Right atrium auricular region (tissue), 2 donors: ENCODE data around the gene LAMA2. TPM values are rescaled to one million over a fixed set of nuclear protein-coding genes. Genes with fewer than 3 reads are reported as not detected.

Source experiments
- DNase-seq: peaks from one replicate; pipeline ENCODE4 v3.0.0-alpha.2; 2019; ENCODE audit warnings: low spot score
- H3K27ac ChIP-seq, 2 donors: fragments of 200-600 bp; sonication (generic); 1 replicate in 1 of 2; 2 replicates in 1 of 2; pipeline ENCODE4 v1.5.1; 2016 to 2019
- H3K27me3 ChIP-seq, 2 donors: fragments of 200-600 bp; sonication (generic); one replicate each; pipeline versions ENCODE4 v1.5.1 to v1.6.0; 2017 to 2019
- H3K36me3 ChIP-seq: fragments of 200-600 bp; sonication (generic); one replicate; pipeline ENCODE4 v1.5.1; 2016
- H3K4me1 ChIP-seq, 2 donors: fragments of 200-600 bp; sonication (generic); one replicate each; pipeline versions ENCODE4 v1.5.1 to v1.6.0; 2017 to 2019
- H3K4me3 ChIP-seq, 2 donors: fragments of 200-600 bp; sonication (generic); 1 replicate in 1 of 2; 2 replicates in 1 of 2; pipeline ENCODE4 v1.5.1; 2017 to 2019; ENCODE audit warnings: mild to moderate bottlenecking in 1 of 2, moderate library complexity in 1 of 2
- H3K9me3 ChIP-seq, 2 donors: fragments of 200-600 bp; sonication (generic); one replicate each; pipeline ENCODE4 v1.5.1; 2019
- CTCF ChIP-seq, 2 donors: fragments of 200-600 bp; sonication (generic); IDR thresholded peaks; one replicate each; pipeline ENCODE4 v1.5.1; 2019; ENCODE audit warnings: antibody characterized with exemption in 2 of 2
- total RNA-seq, 2 donors: library from RNA; depleted of rRNA; stranded (reverse); fragments of >200 nt; gene quantifications; one replicate each; pipeline ENCODE4 v1.1.0, GENCODE V29; 2016

The LAMA2 gene
- total RNA-seq, 2 donors from 2014 or later: 150 to 166 TPM

DNA sequence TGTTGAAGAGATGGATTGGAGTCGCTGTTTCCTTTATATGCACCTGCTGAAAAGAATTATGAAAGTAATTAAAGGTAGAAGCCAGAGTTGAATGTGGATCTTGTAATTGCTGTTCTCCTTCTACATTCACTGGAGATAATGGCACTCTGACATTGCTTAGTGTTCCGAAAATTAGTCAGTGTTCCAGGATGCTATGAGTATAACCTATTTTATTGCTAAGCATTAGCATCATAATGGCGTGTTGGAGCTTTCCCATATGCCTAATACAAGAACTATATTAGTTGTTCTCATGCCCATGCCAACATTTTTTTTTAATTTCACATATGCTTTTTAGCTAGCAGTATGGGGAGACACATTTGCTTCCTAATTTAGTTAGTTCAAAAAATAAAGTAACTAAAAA is 590.6 kb downstream of the LAMA2 start:
- H3K36me3 ChIP-seq: peaks cover 19% of the 10 kb centered on the region
- TF ChIP-seq CTCF (IDR thresholded peaks at IDR 0.05): no peak
- no peaks in the 10 kb centered on the region for H3K27me3 ChIP-seq
- no peaks in the 10 kb centered on the region for H3K9me3 ChIP-seq
- no peak for DNase-seq
- H3K4me1 ChIP-seq: peaks cover 0 to 4% of the 10 kb centered on the region in 2 donors
- H3K4me3 ChIP-seq: no peak overlapping the region
- no peak overlapping the region for H3K27ac ChIP-seq

DNA sequence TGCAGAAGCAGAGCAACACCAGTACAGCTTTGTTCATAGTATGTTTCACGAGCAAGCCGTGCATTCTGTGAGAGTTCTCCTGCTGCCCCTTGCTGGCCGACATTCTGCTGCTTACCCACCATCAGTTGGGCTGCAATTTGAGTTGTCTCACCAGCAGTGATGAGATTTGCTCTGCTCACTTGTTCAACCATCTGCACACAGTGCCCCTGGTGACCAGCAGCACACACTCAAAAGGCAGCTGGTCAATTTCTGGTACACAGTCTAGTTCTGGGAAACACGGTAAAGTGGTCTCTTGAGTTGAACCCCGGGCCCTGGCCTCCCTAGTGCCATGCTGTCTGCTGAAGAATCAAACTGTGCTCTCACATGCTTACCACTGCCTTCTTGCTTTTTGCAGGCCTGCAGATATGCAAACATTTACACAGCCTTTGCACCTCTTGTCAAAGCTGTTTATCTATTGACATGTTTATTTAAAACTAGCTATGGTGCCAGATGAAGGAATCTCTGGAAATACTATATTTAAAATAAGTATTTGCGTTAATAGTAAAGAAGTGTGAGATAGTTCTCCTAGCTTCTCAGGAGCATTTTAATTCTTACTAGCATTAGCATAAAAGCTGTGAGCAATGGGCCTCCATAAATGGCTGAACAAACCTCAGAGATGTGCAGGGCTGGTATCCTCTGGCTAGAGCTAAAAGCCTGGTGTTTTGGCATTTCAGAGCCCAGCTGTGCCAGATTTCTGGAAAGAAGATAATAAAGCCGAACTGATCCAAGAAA is 592.7 kb downstream of the LAMA2 start:
- no peak for TF ChIP-seq CTCF (IDR thresholded peaks at IDR 0.05)
- Histone ChIP-seq H3K4me3 (no peak overlapping the region), H3K27ac (no peak overlapping the region), H3K9me3 (no peaks in the 10 kb centered on the region), H3K27me3 (no peaks in the 10 kb centered on the region), H3K4me1 (peaks cover 0 to 4% of the 10 kb centered on the region in 2 donors), H3K36me3 (peaks cover 35% of the 10 kb centered on the region)
- no peak for DNase-seq

GRCh38 chr6:129476248-129476564 is 593.3 kb downstream of the LAMA2 start:
- Histone ChIP-seq H3K36me3 (peaks cover 41% of the 10 kb centered on the region), H3K27me3 (no peaks in the 10 kb centered on the region), H3K4me3 (no peak overlapping the region), H3K9me3 (no peaks in the 10 kb centered on the region), H3K4me1 (peaks cover 0 to 4% of the 10 kb centered on the region in 2 donors), H3K27ac (no peak overlapping the region)
- no peak for TF ChIP-seq CTCF (IDR thresholded peaks at IDR 0.05)
- DNase-seq: no peak

GRCh38 chr6:129476810-129477209 is 593.9 kb downstream of the LAMA2 start:
- peaks cover 47% of the 10 kb centered on the region for H3K36me3 ChIP-seq
- no peak overlapping the region for H3K27ac ChIP-seq
- H3K9me3 ChIP-seq: no peaks in the 10 kb centered on the region
- H3K4me1 ChIP-seq: peaks cover 0 to 4% of the 10 kb centered on the region in 2 donors
- no peaks in the 10 kb centered on the region for H3K27me3 ChIP-seq
- TF ChIP-seq CTCF (IDR thresholded peaks at IDR 0.05): no peak
- no peak for DNase-seq
- no peak overlapping the region for H3K4me3 ChIP-seq

DNA sequence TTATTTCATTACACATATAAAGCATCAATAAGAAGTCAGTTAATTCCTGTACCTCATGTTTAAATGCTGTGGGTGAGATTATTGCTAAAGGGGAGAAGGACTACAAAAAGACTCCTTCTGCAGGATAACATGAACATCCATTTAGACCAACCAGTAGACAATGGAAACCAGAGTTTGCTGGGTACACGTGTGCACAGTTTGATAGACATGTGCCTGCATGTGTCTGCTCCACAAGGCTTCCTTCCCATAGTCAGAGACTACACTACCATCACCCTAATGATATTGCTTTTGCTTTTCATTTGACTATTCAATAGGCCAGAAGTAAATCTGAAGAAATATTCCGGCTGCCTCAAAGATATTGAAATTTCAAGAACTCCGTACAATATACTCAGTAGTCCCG is 595.4 kb downstream of the LAMA2 start:
- Histone ChIP-seq H3K27ac (no peak overlapping the region), H3K27me3 (no peaks in the 10 kb centered on the region), H3K36me3 (peaks cover 47% of the 10 kb centered on the region), H3K4me1 (peaks cover 0 to 4% of the 10 kb centered on the region in 2 donors), H3K4me3 (no peak overlapping the region), H3K9me3 (no peaks in the 10 kb centered on the region)
- no peak for TF ChIP-seq CTCF (IDR thresholded peaks at IDR 0.05)
- DNase-seq: no peak

- no peak for TF ChIP-seq CTCF (IDR thresholded peaks at IDR 0.05)
- H3K27ac ChIP-seq: no peak overlapping the region
- H3K27me3 ChIP-seq: no peaks in the 10 kb centered on the region
- no peaks in the 10 kb centered on the region for H3K4me1 ChIP-seq
- H3K4me3 ChIP-seq: no peak overlapping the region
- peaks cover 67% of the 10 kb centered on the region for H3K36me3 ChIP-seq
- H3K9me3 ChIP-seq: no peaks in the 10 kb centered on the region
- no peak for DNase-seq
Observed at GRCh38 chr6:129481706-129482105, 598.8 kb downstream of the LAMA2 start.
